ENCODE measurements around the gene ATOH8. TPM values are rescaled to one million over a fixed set of nuclear protein-coding genes. Genes with fewer than 3 reads are reported as not detected.
"Not testable (repeated sequence)": the region's sequence is repeated elsewhere in the genome, so short reads cannot be mapped to it uniquely, and the experiment has no call there.

ATOH8 gene
- total and polyA plus RNA-seq, 2 experiments from 2014 or later = 4.8 to 10.6 TPM

DNA sequence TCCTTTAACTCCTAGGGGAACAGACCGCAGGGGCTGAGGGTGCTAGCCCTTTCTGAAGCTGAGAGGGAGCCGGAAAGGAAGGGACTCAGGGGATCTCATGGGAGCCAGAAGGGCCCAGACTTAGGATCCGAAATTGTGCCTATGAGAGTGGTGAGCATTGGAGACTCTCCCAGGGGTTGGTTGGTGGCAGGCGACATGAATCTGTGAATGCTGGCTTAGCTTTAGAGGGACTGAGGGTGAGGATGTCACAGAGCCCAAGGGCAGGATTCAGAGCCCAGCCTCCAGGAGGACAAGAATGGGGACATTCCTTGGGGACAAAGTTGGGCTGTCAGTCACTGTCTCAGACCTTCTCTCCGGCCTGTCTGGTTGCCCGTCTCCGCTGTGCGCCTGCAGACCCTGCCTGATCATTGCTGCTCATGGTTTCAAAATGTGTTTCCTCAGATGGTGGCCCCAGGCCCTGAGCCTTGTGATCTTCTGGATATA lies 42.2 kb upstream of the ATOH8 start:
- peaks cover 12% of the 10 kb centered on the region for H3K4me1 ChIP-seq (ENCODE audit: low read depth)
- no peak overlapping the region for H3K27ac ChIP-seq
- H3K36me3 ChIP-seq = no peaks in the 10 kb centered on the region
- no peaks in the 10 kb centered on the region for H3K9me3 ChIP-seq (ENCODE audit: low read depth)
- H3K27me3 ChIP-seq = peaks cover 8% of the 10 kb centered on the region
- DNase-seq (ENCODE audit: low read depth in 1 of 2, low spot score in 1 of 2) = no peak
- H3K4me3 ChIP-seq = no peak overlapping the region
- no peak for TF ChIP-seq CTCF (IDR thresholded peaks at IDR 0.05; ENCODE audit: low read depth, low read length)

DNA sequence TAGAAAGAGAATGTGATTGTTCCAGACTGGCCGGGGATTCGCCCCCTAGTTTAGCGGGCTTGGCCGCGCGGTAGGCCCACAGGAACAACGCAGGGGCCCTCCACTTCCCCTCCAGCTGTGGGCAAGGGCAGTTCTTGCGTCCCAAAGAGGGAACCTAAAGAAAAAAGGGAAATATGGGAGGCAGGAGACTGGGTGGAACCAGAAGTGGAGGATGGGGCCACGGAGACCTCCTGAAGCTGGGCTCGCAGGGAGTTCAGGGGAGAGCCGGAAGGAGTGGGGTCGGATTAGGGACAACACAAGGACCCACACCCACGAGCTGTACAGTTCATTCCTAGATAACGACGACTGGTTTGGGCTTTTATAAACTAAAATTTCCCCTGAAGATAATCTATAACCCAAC lies 41.5 kb upstream of the ATOH8 start:
- DNase-seq (ENCODE audit: low read depth in 1 of 2, low spot score in 1 of 2) = no peak
- Histone ChIP-seq H3K36me3 (no peaks in the 10 kb centered on the region), H3K27ac (no peak overlapping the region), H3K27me3 (peaks cover 7% of the 10 kb centered on the region), H3K9me3 (ENCODE audit: low read depth) (no peaks in the 10 kb centered on the region), H3K4me1 (ENCODE audit: low read depth) (peaks cover 17% of the 10 kb centered on the region), H3K4me3 (no peak overlapping the region)
- TF ChIP-seq CTCF (IDR thresholded peaks at IDR 0.05; ENCODE audit: low read depth, low read length) = no peak

- Histone ChIP-seq H3K4me3 (no peak overlapping the region), H3K27ac (no peak overlapping the region), H3K9me3 (ENCODE audit: low read depth) (no peaks in the 10 kb centered on the region), H3K36me3 (no peaks in the 10 kb centered on the region), H3K27me3 (peaks cover under 1% of the 10 kb centered on the region), H3K4me1 (ENCODE audit: low read depth) (peaks cover 17% of the 10 kb centered on the region)
- no peak for TF ChIP-seq CTCF (IDR thresholded peaks at IDR 0.05; ENCODE audit: low read depth, low read length)
- DNase-seq (ENCODE audit: low read depth in 1 of 2, low spot score in 1 of 2) = peak in 1 of 2 donors; percentile 78
These were observed 40.8 kb upstream of the ATOH8 start for GRCh38 chr2:85712849-85713612.

DNA sequence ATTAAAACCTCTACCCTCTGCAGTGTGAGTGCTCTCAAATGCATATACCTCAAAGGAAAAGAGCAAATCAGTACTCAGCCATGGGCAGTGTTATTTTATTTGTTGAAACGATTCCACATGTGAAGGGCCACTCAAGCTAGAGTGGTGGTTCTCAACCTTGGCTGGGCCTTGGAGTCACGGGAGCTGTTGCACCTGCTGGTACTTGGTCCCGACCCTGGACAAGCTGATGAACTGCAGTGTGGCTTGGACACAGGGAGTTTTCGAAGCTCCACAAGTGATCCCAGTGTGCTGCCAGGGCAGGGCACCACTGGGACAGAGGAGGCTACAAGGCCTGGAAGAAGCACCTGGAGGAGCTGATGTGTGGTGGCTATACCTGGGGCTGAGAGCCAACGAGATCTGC lies 40.0 kb upstream of the ATOH8 start:
- Histone ChIP-seq H3K9me3 (ENCODE audit: low read depth) (no peaks in the 10 kb centered on the region), H3K27ac (no peak overlapping the region), H3K4me3 (no peak overlapping the region), H3K4me1 (ENCODE audit: low read depth) (peaks cover 17% of the 10 kb centered on the region), H3K27me3 (no peaks in the 10 kb centered on the region), H3K36me3 (no peaks in the 10 kb centered on the region)
- no peak for TF ChIP-seq CTCF (IDR thresholded peaks at IDR 0.05; ENCODE audit: low read depth, low read length)
- no peak for DNase-seq (ENCODE audit: low read depth in 1 of 2, low spot score in 1 of 2)

DNA sequence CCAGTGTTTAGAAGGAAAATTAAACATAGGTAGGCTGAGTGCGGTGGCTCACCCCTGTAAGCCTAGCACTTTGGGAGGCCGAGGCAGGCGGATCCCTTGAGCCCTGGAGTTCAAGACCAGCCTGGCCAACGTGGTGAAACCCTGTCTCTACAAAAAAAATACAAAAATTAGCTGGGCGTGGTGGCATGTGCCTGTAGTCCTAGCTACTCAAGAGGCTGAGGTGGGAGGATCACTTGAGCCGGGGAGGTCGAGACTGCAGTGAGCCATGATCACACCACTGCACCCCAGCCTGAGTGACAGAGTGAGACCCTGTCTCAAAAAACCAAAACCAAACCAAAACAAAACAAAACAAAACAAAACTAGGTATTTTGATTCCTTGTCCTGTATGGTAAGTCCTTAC lies 39.4 kb upstream of the ATOH8 start:
- H3K9me3 ChIP-seq (ENCODE audit: low read depth); DNase-seq (ENCODE audit: low read depth in 1 of 2, low spot score in 1 of 2); H3K4me3 ChIP-seq; H3K36me3 ChIP-seq; H3K27me3 ChIP-seq; H3K27ac ChIP-seq: not testable (repeated sequence)
- peaks cover 17% of the 10 kb centered on the region for H3K4me1 ChIP-seq (ENCODE audit: low read depth)

DNA sequence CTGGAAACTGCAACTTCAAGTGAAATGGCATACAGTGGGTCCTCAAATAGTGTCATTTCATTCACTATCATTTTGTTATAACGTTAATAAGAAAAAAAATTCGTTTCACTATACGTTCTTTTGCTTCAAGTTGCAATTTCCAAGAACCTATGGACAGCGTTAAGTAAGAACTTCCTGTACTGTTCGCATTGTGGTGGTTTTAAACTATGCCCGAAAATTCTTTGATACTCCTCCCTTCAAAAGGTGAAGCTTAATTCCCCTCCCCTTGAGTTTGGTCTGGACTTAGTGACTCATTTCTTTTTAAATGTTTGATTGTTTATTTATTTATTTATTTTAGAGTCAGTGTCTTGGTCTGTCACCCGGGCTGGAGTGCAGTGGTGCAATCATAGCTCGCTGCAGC lies 39.0 kb upstream of the ATOH8 start:
- H3K4me1 ChIP-seq (ENCODE audit: low read depth) = peaks cover 21% of the 10 kb centered on the region
- TF ChIP-seq CTCF (IDR thresholded peaks at IDR 0.05; ENCODE audit: low read depth, low read length) = no peak
- H3K27me3 ChIP-seq = no peaks in the 10 kb centered on the region
- H3K9me3 ChIP-seq (ENCODE audit: low read depth) = no peaks in the 10 kb centered on the region
- H3K4me3 ChIP-seq = no peak overlapping the region
- DNase-seq (ENCODE audit: low read depth in 1 of 2, low spot score in 1 of 2) = no peak
- no peaks in the 10 kb centered on the region for H3K36me3 ChIP-seq
- no peak overlapping the region for H3K27ac ChIP-seq

Measured in cardiac muscle cell (in vitro differentiated cells and primary cell).